SU-DHL-6 (cell line): ENCODE results near the gene SCD5.

ENCODE experiments used
- CTCF ChIP-seq: fragments of 200-600 bp; sonication (generic); IDR thresholded peaks from one replicate; pipeline ENCODE4 v1.5.1; 2017; ENCODE audit warnings: antibody characterized with exemption, mild to moderate bottlenecking, low read length, moderate library complexity; ENCODE audit not compliant: insufficient read depth, poor library complexity, severe bottlenecking
- EZH2phosphoT487 ChIP-seq: fragments of 200-600 bp; sonication (generic), shearing (Covaris generic); conservative IDR thresholded peaks from 2 replicates; pipeline ENCODE4 v1.6.1; 2018; ENCODE audit warnings: mild to moderate bottlenecking, antibody characterized with exemption, low read length, moderate library complexity, mixed read lengths

- TF ChIP-seq CTCF (no peak), EZH2phosphoT487 (no peak)
Observed at GRCh38 chr4:82814034-82814433, 15.4 kb upstream of the SCD5 start.
